K562 (cell line): ENCODE measurements around the gene RCBTB1.

Experiments
- CBFB ChIP-seq: sonication (generic); formaldehyde crosslinking; IDR thresholded peaks from 2 replicates; pipeline ENCODE4 v1.4.0; 2020; ENCODE audit warnings: mild to moderate bottlenecking, missing genetic modification reagents
- CTCF ChIP-seq, 3 experiments: IDR thresholded peaks in 2 of 3; conservative IDR thresholded peaks in 1 of 3; 2 replicates each; pipeline ENCODE4 v1.5.1; 2011 to 2012; ENCODE audit warnings: low read length in 3 of 3, mild to moderate bottlenecking in 3 of 3, control low read depth in 2 of 3, improper control_type of control experiment in 1 of 3, inconsistent platforms in 1 of 3, low read depth in 1 of 3, mixed read lengths in 1 of 3, moderate library complexity in 1 of 3; ENCODE audit not compliant: insufficient read depth in 2 of 3
- FOSL1 ChIP-seq: fragments of 200-800 bp; sonication (Bioruptor generic); conservative IDR thresholded peaks from 2 replicates; pipeline ENCODE4 v1.6.1; 2016; ENCODE audit warnings: missing genetic modification characterization, missing compliant biosample characterization
- POLR2A ChIP-seq: fragments of 450-650 bp; conservative IDR thresholded peaks from 2 replicates; pipeline ENCODE4 v1.6.1; 2016
- YY1 ChIP-seq, 3 experiments: IDR thresholded peaks; 2 replicates each; pipeline ENCODE4 v1.6.1; 2011; ENCODE audit warnings: low read length in 2 of 3, mild to moderate bottlenecking in 2 of 3, moderate library complexity in 2 of 3, borderline replicate concordance in 1 of 3, control low read depth in 1 of 3, low read depth in 1 of 3; ENCODE audit not compliant: insufficient read depth in 3 of 3, insufficient replicate concordance in 2 of 3, control insufficient read depth in 1 of 3, insufficient read length in 1 of 3; ENCODE audit errors: extremely low read depth in 1 of 3
- ZNF408 ChIP-seq: fragments of 250-450 bp; sonication (Bioruptor Pico); IDR thresholded peaks from 2 replicates; pipeline ENCODE4 v1.4.0; 2020; ENCODE audit warnings: low read depth, mild to moderate bottlenecking, moderate library complexity
- TF ChIP-seq, protein P1 (sequence below): fragments of 250-450 bp; sonication (Bioruptor Pico); IDR thresholded peaks from 2 replicates; pipeline ENCODE4 v1.8.0; 2021; ENCODE audit warnings: mild to moderate bottlenecking, moderate library complexity
- TF ChIP-seq, protein P2 (sequence below), 3 experiments: fragments of 200-800 bp in 1 of 3; fragments of 250-450 bp in 1 of 3; fragments of 450-650 bp in 1 of 3; sonication (Bioruptor Pico) in 1 of 3; sonication (Bioruptor generic) in 1 of 3; formaldehyde crosslinking in 1 of 3; IDR thresholded peaks; 2 replicates each; pipeline versions ENCODE4 v1.6.1 to v1.8.0; 2016 to 2022; ENCODE audit warnings: mild to moderate bottlenecking in 2 of 3, missing genetic modification characterization in 2 of 3, missing compliant biosample characterization in 1 of 3, moderate library complexity in 1 of 3

DNA sequence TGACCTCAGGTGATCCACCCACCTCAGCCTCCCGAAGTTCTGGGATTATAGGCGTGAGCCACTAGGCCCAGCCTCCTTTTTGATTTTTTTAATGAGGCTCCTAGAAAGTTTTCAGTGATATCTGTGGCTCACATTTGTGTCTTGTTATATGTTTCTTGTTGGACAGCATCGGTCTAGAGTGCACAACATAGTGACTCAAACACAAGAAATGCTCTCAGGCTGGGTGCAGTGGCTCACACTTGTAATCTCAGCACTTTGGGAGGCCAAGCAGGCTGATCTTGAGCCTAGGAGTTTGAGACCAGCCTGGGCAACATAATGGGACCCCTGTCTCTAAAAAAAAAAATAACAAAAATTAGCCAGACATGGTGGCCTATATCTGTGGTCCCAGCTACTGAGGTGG is 81.4 kb downstream of the RCBTB1 start:
- TF ChIP-seq, protein P1, sequence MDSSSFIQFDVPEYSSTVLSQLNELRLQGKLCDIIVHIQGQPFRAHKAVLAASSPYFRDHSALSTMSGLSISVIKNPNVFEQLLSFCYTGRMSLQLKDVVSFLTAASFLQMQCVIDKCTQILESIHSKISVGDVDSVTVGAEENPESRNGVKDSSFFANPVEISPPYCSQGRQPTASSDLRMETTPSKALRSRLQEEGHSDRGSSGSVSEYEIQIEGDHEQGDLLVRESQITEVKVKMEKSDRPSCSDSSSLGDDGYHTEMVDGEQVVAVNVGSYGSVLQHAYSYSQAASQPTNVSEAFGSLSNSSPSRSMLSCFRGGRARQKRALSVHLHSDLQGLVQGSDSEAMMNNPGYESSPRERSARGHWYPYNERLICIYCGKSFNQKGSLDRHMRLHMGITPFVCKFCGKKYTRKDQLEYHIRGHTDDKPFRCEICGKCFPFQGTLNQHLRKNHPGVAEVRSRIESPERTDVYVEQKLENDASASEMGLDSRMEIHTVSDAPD (CRISPR knock-in tag) = no peak
- TF ChIP-seq CBFB (CRISPR knock-in tag) = no peak
- TF ChIP-seq POLR2A = no peak
- no peak for TF ChIP-seq YY1 (IDR thresholded peaks at IDR 0.05; ENCODE audit: borderline replicate concordance in 1 of 3, control insufficient read depth in 1 of 3, extremely low read depth in 1 of 3, insufficient read depth in 3 of 3, insufficient read length in 1 of 3, insufficient replicate concordance in 2 of 3, low read depth in 1 of 3, low read length in 2 of 3)
- TF ChIP-seq, protein P2, sequence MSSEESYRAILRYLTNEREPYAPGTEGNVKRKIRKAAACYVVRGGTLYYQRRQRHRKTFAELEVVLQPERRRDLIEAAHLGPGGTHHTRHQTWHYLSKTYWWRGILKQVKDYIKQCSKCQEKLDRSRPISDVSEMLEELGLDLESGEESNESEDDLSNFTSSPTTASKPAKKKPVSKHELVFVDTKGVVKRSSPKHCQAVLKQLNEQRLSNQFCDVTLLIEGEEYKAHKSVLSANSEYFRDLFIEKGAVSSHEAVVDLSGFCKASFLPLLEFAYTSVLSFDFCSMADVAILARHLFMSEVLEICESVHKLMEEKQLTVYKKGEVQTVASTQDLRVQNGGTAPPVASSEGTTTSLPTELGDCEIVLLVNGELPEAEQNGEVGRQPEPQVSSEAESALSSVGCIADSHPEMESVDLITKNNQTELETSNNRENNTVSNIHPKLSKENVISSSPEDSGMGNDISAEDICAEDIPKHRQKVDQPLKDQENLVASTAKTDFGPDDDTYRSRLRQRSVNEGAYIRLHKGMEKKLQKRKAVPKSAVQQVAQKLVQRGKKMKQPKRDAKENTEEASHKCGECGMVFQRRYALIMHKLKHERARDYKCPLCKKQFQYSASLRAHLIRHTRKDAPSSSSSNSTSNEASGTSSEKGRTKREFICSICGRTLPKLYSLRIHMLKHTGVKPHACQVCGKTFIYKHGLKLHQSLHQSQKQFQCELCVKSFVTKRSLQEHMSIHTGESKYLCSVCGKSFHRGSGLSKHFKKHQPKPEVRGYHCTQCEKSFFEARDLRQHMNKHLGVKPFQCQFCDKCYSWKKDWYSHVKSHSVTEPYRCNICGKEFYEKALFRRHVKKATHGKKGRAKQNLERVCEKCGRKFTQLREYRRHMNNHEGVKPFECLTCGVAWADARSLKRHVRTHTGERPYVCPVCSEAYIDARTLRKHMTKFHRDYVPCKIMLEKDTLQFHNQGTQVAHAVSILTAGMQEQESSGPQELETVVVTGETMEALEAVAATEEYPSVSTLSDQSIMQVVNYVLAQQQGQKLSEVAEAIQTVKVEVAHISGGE (CRISPR knock-in tag; IDR thresholded peaks at IDR 0.05) = no peak
- TF ChIP-seq CTCF (IDR thresholded peaks at IDR 0.05 in 2 of 3, conservative IDR thresholded peaks at IDR 0.05 in 1 of 3; ENCODE audit: insufficient read depth in 2 of 3, low read depth in 1 of 3, low read length in 3 of 3) = no peak
- TF ChIP-seq ZNF408 (CRISPR knock-in tag) = no peak
- TF ChIP-seq FOSL1 (tag) = no peak
